ENCODE results near the gene GNAT3.

GNAT3 gene

DNA sequence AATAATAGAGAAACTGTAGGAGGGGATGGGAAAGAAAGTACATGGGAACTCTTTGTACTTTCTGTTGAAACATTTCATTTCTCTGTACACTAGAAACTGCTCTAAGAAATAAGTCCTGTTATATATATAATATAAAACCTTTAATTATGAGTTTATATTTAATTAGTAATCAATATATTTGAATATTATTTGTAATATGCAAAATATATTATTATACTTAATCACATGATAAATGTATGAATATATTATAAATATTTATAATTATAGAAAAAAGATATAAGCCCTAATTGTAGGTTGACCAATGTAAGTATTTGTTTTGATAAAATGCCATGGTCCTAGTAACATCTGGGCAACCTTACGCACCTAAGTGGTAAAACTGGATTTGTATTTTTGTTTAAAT lies 51.0 kb downstream of the GNAT3 start:
- H3K4me2 ChIP-seq (ENCODE audit: insufficient read depth, low read length) = no peak overlapping the region
- no peaks in the 10 kb centered on the region for H4K20me1 ChIP-seq (ENCODE audit: insufficient read depth, low read length)
- no peaks in the 10 kb centered on the region for H3K4me1 ChIP-seq (ENCODE audit: insufficient read depth, low read length)
- no peak overlapping the region for H3K9ac ChIP-seq (ENCODE audit: low read depth, low read length)
- no peak overlapping the region for H2AFZ ChIP-seq (ENCODE audit: low read depth, low read length)
- no peaks in the 10 kb centered on the region for H3K36me3 ChIP-seq (ENCODE audit: insufficient read depth, low read length)
- peaks cover 3% of the 10 kb centered on the region for H3K27me3 ChIP-seq (ENCODE audit: insufficient read depth, low read length, poor library complexity)
- DNase-seq (no peak), ATAC-seq (ENCODE audit: insufficient read depth, low read depth) (no peak)
- TF ChIP-seq EZH2 (IDR thresholded peaks at IDR 0.05; ENCODE audit: borderline replicate concordance, low read depth, low read length, severe bottlenecking) = no peak
- TF ChIP-seq, protein P1, sequence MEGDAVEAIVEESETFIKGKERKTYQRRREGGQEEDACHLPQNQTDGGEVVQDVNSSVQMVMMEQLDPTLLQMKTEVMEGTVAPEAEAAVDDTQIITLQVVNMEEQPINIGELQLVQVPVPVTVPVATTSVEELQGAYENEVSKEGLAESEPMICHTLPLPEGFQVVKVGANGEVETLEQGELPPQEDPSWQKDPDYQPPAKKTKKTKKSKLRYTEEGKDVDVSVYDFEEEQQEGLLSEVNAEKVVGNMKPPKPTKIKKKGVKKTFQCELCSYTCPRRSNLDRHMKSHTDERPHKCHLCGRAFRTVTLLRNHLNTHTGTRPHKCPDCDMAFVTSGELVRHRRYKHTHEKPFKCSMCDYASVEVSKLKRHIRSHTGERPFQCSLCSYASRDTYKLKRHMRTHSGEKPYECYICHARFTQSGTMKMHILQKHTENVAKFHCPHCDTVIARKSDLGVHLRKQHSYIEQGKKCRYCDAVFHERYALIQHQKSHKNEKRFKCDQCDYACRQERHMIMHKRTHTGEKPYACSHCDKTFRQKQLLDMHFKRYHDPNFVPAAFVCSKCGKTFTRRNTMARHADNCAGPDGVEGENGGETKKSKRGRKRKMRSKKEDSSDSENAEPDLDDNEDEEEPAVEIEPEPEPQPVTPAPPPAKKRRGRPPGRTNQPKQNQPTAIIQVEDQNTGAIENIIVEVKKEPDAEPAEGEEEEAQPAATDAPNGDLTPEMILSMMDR (IDR thresholded peaks at IDR 0.05; ENCODE audit: borderline replicate concordance, extremely low read depth, low read length, poor library complexity, severe bottlenecking) = no peak
- no peaks in the 10 kb centered on the region for H3K79me2 ChIP-seq (ENCODE audit: insufficient read depth, low read length)
- no peak overlapping the region for H3K27ac ChIP-seq (ENCODE audit: low read length)
- H3K9me3 ChIP-seq (ENCODE audit: insufficient read depth, low read length, severe bottlenecking) = no peaks in the 10 kb centered on the region
- no peak overlapping the region for H3K4me3 ChIP-seq (ENCODE audit: low read depth in 1 of 2, low read length in 2 of 2)

DNA sequence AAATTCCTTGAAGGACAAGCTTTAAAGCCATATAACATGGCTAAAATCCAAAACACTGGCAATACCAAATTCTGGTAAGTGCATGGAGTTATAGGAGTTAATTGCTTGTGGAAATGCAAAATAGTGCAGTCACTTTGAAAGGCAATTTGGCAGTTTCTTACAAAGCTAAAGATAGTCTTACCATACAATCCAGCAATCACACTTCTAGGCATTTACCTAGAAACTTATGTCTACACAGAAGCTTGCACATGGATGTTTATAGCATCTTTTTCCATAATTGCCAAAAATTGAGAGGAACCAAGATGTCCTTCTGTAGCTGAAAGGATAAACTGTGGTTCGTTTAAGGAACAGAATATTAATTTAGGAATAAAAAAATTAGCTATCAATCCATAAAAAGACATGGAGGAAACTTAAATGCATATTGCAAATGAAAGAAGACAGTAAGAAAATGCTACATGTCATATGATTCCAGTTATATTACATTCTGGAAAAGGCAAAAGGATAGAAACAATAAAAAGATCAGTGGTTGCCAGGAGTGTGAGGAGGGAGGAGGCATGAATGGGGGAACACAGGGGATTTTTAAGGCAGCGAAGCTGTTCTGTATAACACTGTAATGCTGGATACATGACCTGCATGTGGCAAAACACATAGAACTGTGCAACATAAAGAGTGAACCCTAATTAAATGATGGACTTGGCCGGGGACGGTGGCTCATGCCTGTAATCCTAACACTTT lies 51.9 kb downstream of the GNAT3 start:
- H2AFZ ChIP-seq (ENCODE audit: low read depth, low read length) = no peak overlapping the region
- H4K20me1 ChIP-seq (ENCODE audit: insufficient read depth, low read length) = no peaks in the 10 kb centered on the region
- TF ChIP-seq EZH2 (IDR thresholded peaks at IDR 0.05; ENCODE audit: borderline replicate concordance, low read depth, low read length, severe bottlenecking) = no peak
- TF ChIP-seq, protein P1 (IDR thresholded peaks at IDR 0.05; ENCODE audit: borderline replicate concordance, extremely low read depth, low read length, poor library complexity, severe bottlenecking) = no peak
- peaks cover 3% of the 10 kb centered on the region for H3K27me3 ChIP-seq (ENCODE audit: insufficient read depth, low read length, poor library complexity)
- no peak overlapping the region for H3K4me3 ChIP-seq (ENCODE audit: low read depth in 1 of 2, low read length in 2 of 2)
- H3K36me3 ChIP-seq (ENCODE audit: insufficient read depth, low read length) = no peaks in the 10 kb centered on the region
- H3K4me2 ChIP-seq (ENCODE audit: insufficient read depth, low read length) = no peak overlapping the region
- H3K4me1 ChIP-seq (ENCODE audit: insufficient read depth, low read length) = no peaks in the 10 kb centered on the region
- ATAC-seq (ENCODE audit: insufficient read depth, low read depth) (no peak), DNase-seq (no peak)
- no peak overlapping the region for H3K27ac ChIP-seq (ENCODE audit: low read length)
- no peaks in the 10 kb centered on the region for H3K79me2 ChIP-seq (ENCODE audit: insufficient read depth, low read length)
- no peaks in the 10 kb centered on the region for H3K9me3 ChIP-seq (ENCODE audit: insufficient read depth, low read length, severe bottlenecking)
- H3K9ac ChIP-seq (ENCODE audit: low read depth, low read length) = no peak overlapping the region

DNA sequence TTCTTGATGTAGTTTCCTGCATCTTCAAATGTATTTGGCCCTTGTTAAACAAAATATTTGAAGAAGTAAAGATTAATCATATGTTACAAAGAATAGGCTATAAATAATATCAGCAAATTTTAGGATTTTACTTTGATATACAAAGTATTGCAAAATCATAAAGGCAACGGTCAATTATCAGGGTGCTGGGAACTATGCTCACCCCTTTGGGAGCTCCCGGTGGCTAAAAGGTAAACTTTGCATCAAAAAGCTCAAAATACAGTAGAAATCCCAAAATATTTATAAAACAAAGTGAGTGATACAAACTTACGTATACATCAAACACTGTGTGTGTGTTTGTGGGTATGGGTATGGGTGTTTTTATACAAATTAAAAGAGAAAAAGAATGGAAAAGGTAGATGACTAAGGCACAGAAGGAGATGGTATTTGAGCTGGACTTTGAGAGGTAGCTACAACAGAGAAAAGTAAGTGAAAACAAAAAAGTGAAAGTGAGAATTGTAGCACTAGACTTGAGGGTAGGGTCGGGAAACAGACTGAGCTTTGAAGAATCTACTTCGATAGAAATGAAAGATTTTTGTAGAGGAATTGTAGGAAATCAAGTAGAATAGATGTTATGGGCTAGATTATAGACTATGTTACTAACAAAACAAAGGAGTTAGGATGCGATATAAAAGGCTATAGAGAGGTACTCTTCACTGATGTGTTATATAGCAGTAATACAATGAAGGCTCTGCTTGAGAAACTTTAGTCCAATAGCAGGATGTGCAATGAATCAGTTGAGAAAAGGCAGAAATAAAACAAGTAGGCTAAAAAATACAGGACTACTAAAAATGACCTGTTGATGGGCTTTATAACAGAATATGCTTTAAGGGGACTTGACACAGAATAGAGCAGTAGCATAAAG lies 52.8 kb downstream of the GNAT3 start:
- no peaks in the 10 kb centered on the region for H3K4me1 ChIP-seq (ENCODE audit: insufficient read depth, low read length)
- no peaks in the 10 kb centered on the region for H4K20me1 ChIP-seq (ENCODE audit: insufficient read depth, low read length)
- no peak for TF ChIP-seq EZH2 (IDR thresholded peaks at IDR 0.05; ENCODE audit: borderline replicate concordance, low read depth, low read length, severe bottlenecking)
- TF ChIP-seq, protein P1 (IDR thresholded peaks at IDR 0.05; ENCODE audit: borderline replicate concordance, extremely low read depth, low read length, poor library complexity, severe bottlenecking) = no peak
- no peak overlapping the region for H3K4me3 ChIP-seq (ENCODE audit: low read depth in 1 of 2, low read length in 2 of 2)
- ATAC-seq (ENCODE audit: insufficient read depth, low read depth) (no peak), DNase-seq (no peak)
- H3K79me2 ChIP-seq (ENCODE audit: insufficient read depth, low read length) = no peaks in the 10 kb centered on the region
- no peak overlapping the region for H3K4me2 ChIP-seq (ENCODE audit: insufficient read depth, low read length)
- no peak overlapping the region for H2AFZ ChIP-seq (ENCODE audit: low read depth, low read length)
- no peak overlapping the region for H3K9ac ChIP-seq (ENCODE audit: low read depth, low read length)
- no peaks in the 10 kb centered on the region for H3K9me3 ChIP-seq (ENCODE audit: insufficient read depth, low read length, severe bottlenecking)
- H3K27ac ChIP-seq (ENCODE audit: low read length) = no peak overlapping the region
- H3K27me3 ChIP-seq (ENCODE audit: insufficient read depth, low read length, poor library complexity) = peaks cover 3% of the 10 kb centered on the region
- no peaks in the 10 kb centered on the region for H3K36me3 ChIP-seq (ENCODE audit: insufficient read depth, low read length)

Data from DND-41 (cell line).